ENCODE results near the gene EPHA8. TPM values are rescaled to one million over a fixed set of nuclear protein-coding genes. Genes with fewer than 3 reads are reported as not detected.

Gene EPHA8
- total RNA-seq, 1 donor from 2014 or later = 0.94 TPM

DNA sequence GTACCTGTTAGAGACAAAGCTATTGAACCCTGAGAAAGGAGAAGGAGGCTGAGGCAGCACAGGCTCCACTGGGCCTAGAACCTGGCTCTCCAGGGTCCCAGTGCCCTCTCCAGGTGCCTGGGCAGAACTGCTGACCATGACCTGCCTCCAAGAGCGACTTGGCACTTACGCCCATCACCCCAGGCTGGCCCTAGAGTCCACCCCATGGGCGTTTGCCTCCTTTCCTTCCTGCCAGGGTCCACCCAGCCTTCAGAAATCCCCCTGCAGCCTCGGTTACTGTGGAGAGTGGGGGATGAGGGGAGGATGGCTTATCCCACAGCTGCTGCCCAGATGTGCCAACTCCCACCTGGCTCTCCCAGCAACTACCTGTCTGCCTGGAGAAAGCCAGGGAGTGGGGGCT is 58.5 kb downstream of the EPHA8 start:
- DNase-seq = no peak

DNA sequence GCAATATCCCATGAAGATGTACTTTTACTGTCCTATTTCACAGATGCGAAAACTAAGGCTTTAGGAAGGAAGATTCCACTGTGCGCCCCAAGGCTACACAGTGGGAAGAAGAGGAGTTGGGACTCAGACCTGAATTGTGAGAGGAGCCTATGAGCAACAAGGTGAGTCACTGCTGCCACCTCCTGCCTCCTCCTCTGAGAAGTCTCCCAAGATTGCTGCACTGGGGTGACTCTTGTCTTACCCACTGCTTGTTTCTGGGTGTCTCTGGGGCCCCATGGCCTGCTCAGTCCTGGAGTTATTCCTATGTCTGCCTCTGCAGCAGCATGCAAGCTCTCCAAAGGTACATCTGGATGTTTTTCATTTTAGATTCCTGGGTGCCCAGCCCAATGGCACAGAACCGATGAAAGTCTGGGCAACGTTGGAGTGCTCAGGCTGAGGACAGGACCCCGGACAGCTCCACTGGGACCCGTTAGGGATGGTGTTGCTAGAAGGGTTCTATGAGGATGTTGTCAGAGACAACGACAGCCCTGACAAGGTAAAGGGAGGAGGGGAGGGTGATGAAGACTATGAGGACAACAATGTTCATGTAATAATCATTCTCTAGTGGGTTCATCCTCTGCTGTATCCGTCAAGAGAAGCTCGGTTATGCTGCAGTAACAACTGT is 62.1 kb downstream of the EPHA8 start:
- no peak for DNase-seq

DNA sequence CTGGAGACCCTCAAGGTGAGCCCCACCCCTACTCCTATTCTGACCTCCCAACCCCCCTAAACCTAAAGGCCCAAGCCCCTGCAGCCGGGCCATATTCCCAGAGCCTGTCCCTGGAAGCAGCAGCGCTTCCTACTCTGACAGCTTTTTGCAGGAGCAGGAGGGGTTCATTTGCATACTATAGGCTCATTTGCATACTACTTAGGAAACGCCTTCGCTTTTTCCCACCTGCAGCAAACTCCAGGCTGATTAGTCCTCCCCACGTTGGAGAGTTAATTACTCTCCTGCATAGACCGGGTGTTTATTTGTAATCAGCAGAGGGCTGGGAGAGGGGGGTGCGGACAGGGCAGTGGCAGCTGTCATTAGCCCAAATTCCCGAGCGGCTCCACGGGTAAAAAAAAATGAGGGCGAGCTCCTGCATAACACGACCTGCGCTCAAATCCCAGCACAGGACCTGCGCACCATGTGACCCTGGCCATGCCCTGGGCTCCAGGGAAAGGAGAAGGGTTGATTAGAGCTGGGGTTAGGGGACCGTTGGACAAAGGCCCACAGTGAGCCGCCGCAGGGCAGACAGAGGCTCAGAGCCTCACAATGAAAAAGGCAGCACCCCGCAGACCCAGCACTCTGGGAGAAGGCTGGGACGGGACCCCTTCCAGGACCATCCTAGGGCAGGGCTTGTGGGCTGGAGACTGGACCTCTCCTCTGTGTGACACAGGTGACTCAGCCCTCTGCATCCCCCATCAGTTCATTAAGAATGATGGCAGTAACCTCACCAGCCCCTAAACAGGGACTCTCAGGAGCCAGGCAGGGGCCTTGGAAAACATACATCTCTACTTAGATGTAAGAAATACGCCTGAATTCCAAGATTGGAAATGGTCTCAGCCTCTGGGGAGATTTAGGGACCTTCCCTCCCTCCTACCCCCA is 63.2 kb downstream of the EPHA8 start:
- no peak for DNase-seq

DNA sequence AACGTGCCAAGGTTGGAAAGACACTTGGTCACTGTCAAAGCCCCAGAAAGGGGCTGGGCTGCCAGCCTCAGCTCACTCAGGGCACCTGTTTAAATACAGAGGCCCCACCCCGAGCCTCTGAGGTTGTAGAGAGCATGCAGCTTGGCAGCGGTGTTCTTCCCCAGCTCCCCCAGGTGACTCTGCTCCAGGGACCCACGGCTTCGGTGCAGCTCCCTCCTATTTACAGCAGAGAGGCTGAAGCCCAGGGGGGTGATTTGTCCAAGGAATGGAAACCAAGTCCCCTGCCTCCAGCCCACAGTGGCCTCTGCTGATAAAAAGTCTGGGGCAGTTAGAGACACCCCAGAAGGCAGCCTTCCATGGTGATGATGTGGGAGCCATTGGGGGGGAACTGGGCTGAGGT is 64.0 kb downstream of the EPHA8 start:
- DNase-seq = no peak

DNA sequence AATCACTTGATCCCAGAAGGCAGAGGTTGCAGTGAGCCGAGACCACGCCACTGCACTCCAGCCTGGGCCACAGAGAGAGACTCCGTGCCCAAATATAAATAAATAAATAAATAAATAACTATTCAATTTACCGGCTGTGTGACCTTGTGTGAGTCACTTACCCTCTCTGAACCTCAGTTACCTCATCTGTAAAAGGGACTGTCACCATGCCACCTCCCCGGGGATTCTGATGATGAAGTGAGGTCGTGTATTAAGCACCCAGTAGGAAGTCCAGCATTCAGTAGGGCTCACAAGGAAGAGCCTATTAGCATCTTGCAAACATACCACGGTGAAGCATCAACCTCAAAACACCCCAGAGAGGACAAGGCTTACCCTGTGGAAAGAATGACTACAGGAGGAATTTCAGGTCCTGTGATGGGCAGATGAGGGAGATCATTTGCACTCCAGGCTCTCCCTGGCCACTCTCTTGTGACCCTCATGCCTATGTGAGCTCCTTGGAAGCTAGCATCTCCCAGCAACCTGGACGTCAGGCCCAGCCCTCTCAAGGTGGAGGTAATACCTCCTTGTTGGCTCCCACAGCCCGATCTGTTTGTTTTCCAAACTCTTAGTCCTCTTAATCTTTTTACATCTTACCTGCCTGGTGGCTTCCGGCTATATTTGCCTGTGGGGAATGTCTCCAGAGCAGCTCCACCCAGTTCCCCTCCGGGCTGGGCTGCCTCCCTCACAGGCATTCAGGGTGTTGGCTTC is 65.6 kb downstream of the EPHA8 start:
- DNase-seq = no peak

DNA sequence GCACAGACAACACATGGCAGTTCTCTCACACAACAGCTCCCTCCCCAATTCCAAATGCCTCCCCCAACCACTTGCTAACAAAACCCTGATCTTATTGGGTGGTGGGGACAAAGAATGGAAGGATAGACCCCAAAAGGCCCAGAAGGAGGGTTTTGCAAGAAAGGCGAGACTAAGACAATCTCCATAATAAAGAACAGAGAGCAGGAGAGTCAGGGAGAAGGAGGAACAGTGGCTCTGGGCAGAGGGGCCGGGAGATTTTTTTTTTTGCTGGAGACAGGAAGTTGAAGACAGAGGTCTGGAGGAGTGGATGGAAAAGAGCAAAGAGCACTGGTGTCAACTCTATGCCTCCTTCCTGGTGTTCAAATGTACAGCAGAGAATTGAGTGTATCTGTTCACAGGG is 66.6 kb downstream of the EPHA8 start:
- DNase-seq = no peak

DNA sequence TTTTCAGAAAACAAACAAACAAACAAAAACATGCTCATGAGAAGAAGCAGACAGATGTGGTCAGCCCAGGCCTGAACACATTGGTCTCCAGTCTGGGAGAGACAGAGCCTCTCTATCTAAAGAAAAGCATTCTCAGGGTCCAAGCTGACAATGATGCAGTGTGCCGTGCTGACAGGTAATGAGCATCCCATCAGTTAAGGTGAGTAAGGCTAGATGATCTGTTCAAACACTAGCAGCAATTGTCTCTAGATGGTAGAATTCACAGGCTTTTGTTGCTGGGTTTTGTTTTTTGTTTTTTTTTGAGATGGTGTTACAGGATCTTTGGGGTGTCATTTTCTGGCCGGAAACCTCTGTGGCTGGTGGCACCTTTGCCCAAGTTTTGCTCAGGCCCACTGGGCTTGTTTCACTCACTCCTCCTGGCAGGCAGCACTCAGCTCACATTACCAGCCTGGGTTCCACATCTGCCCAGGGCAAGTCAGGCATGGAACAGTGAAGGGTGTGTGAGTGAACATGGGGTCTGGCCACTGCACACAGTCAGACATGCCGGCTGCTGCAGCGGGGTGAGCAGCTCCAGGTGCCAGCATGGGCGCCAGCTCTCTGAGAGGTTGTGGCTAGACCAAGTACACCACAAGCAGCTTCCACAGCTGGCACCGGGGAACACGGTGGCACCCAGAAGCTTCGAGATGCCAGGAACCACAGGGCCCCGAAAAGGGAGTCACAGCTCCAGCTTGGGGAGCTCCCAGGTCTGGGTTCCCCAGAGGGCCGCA is 70.6 kb downstream of the EPHA8 start:
- DNase-seq = no peak

DNA sequence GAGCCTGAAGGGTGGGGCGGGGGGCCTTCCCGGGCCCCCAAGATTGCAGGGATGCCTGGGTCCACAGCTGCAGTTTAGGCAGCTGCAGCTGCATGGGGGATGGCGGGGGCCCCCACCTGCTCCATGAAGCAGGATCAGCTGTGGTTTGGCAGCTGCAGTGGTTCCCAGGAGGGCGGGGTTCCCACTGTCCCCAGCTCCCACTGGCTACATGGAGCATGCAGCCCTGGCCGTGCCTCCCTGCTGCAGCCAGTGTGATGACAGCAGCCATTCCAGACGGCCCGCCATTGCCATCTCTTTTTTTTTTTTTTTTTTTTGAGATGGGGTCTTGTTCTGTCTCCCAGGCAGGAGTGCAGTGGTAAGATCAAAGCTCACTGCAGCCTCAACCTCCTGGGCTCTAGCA is 72.1 kb downstream of the EPHA8 start:
- DNase-seq = no peak

DNA sequence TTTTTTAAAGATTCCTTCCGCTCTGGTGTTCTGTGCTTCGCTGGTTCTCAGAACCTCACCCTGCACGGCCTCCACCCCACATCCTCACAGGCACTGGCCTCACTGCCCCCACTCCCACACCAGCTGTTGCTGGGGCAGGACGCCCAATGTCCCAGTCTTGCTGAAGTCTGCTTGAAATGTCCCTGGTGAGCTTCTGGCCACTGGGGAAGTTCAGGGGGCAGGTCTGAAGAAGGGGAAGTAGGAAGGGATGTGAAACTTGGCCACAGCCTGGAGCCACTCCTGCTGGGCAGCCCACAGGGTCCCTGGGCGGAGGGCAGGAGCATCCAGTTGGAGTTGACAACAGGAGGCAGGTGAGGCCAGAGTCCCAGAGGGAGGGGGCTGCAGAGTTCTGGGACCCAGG is 73.1 kb downstream of the EPHA8 start, which contains the start of gene C1QA:
C1QA (plus strand) TSS at position 276 of the 400 bp plus-strand sequence. CDS start 989 bp downstream, outside the sequence.
- DNase-seq = no peak

DNA sequence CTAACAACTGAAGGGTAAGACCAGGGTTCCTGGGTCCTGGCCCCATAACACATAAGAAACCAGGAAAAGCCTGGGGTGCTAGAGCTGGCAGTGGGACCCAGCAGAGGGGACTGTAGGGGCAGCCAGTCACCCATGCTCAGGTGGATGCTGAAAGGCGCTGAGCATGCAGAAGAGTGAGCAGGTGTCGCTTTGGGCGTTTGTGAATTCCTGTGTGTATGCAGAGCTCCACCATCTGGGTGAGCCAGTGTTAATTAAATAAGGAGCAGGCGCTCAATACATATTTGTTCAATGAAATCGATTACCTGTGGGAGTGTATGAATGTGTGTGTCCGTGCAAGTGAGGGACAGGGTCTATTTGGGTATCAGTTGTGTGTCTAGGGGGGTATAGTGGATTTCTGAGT is 73.6 kb downstream of the EPHA8 start:
- DNase-seq = no peak

DNA sequence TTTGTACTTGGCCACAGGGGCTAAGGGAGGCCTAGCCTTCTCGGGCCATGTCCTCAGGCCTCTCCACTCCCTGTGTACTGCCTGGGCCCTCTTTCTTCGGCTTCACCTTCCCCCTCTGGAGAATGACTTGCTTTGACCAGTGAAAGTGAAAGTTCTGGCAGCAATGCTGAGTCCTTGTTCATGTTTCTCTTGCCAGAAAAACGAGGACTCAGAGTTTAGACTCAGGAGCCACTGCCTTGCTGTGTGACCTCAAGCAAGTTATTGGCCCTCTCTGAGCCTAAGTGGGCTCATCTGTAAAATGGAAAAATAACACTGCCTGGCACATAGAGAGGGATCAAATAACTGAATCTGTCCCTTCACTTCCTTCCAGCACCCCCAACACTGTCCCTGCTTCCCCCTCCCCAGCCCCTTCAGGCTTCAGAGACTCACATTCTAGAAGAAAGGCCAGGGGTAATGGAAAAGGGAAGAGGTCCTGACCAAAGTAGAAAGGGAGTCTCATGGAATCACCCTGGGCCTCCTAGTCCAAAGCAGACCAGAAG is 74.7 kb downstream of the EPHA8 start:
- DNase-seq = no peak

DNA sequence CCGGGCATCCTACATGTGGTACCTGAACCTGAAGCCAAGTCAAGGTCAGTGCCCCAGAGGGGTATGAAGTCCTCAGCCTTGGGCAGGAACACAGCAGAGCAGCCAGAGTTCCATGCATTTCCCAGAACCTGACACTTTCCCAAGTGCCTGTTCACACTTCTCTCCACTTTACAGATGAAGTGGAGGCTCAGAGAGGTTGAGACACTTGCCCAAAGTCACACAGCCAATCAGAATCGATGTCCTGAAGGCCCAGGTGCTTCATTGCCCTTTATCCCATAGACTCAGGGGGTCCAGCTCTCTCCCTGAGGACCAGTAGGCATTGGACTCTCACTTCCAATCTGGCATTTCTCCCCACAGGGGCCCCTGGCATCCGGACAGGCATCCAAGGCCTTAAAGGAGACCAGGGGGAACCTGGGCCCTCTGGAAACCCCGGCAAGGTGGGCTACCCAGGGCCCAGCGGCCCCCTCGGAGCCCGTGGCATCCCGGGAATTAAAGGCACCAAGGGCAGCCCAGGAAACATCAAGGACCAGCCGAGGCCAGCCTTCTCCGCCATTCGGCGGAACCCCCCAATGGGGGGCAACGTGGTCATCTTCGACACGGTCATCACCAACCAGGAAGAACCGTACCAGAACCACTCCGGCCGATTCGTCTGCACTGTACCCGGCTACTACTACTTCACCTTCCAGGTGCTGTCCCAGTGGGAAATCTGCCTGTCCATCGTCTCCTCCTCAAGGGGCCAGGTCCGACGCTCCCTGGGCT is 75.4 kb downstream of the EPHA8 start:
- DNase-seq = no peak

DNA sequence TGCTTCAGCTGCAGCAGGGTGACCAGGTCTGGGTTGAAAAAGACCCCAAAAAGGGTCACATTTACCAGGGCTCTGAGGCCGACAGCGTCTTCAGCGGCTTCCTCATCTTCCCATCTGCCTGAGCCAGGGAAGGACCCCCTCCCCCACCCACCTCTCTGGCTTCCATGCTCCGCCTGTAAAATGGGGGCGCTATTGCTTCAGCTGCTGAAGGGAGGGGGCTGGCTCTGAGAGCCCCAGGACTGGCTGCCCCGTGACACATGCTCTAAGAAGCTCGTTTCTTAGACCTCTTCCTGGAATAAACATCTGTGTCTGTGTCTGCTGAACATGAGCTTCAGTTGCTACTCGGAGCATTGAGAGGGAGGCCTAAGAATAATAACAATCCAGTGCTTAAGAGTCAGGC is 76.0 kb downstream of the EPHA8 start:
- no peak for DNase-seq

DNA sequence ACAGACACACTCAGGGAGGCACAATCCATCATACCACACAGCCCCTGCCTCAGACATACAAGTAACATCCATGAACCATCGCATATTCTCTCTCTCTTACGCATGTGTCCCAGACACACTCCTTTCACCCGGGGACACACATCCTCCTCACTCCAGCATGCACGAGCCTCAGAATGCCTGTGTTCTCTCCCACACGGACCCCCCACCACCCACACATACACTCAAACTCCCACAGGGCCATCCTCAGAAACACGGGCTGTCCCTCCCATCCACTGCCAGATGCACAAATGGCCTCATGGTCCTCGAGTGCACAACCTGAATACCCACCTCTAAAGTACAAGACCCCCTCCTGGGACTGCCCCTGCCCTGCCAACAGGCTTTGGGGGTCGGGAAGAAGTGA is 78.0 kb downstream of the EPHA8 start:
- DNase-seq = no peak

DNA sequence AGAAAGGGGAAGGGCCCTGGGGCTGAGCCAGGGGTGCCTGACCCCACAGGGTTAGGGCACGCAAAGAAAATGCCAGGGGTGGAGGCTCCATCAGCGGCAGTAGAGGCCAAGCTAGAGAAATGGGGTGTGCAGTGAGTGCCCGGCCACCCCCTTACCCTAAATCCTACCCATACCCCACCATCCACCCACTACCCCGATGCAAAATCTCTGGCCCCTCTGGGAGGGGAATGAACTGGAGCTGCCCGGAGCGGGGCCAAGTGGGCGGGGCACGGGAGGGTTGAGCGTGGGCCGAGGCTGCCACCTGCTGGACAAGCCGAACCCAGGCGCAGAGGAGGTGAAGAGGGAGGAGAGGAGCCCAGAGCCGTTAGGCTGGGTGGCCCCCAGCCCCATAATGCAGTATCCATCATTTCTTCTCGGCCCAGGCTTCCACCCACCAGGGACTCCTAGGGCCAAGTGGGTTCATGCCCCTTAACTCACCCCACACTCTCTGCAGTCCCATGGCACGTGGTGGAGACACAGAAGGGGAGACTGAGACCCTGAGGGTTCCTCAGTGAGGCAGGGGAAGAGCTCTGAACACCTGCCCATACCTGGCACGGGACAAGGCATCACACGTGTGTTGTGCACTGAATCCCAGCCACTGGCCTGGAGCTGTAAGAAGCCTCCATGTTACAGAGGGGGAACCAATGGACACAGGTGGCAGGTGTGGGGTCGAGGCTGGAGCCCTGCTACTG is 78.8 kb downstream of the EPHA8 start:
- DNase-seq = peak; percentile 34

DNA sequence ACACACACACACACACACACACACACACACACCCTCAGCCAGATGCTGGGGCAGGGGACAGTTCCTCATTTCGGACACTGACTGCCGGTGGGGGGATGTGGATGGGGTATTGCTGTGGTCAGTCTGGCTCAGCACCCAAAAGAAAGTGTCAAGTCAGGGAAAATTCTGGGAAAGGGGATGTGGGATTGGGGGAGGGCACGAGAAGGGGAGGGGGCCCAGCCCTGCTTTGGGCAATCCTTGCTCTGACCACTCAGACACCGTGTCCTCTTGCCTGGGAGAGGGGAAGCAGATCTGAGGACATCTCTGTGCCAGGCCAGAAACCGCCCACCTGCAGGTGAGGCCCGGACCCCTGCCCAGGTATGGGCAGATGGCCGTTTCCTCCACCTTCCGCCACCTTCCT is 80.1 kb downstream of the EPHA8 start, which contains the start of gene C1QC:
C1QC (plus strand) TSS at position 253 of the 400 bp plus-strand sequence. CDS start 391 bp downstream, outside the sequence.
- no peak for DNase-seq

DNA sequence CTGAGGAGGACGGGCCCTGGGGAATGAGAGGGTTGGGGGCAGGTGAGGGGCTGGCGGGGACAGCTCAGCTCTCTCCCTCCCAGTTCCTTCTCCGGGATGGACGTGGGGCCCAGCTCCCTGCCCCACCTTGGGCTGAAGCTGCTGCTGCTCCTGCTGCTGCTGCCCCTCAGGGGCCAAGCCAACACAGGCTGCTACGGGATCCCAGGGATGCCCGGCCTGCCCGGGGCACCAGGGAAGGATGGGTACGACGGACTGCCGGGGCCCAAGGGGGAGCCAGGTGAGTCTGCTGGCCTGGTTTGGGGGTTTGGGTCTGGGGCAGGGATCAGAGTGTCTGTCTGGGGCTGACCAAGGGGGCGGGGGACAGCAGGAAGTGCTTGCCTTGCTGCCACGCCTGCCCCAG is 80.6 kb downstream of the EPHA8 start:
- DNase-seq = no peak

DNA sequence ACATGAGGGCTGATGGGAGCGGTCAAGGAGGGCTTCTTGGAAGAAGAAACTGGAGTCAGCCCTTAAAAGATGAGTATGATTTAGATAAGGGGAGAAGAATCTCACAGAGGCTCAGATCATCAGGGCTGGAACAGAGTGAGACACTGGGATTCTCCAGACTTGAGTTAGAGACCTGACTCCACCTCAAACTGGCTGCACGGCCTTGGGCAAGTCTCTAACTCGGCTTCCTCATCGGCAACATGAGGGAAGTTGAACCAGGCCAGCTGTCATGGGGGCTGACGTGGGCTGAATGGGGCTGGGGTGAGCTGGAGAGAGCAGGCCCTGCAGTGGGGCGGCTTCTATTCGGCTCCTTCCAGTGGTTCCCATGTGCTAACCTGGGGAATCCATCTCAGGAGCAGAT is 82.6 kb downstream of the EPHA8 start:
- DNase-seq = no peak

DNA sequence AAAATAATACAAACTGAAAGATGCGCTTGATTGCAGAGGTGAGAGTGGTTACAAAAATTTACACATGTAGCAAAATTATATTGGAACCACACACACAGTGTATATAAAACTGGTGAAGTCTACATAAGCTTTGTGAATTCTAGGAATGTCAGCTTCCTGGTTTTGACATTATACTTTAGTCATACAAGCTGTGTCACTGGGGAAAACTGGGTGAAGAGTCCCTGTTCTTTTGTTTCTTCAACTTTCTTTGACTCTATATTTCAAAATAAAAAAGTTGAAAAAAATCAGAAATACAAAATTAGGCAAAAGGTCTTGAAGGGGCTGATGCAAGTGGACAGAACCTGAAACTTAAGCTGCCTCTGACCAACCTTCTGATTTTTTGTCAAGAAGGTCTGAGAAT is 83.1 kb downstream of the EPHA8 start:
- no peak for DNase-seq

DNA sequence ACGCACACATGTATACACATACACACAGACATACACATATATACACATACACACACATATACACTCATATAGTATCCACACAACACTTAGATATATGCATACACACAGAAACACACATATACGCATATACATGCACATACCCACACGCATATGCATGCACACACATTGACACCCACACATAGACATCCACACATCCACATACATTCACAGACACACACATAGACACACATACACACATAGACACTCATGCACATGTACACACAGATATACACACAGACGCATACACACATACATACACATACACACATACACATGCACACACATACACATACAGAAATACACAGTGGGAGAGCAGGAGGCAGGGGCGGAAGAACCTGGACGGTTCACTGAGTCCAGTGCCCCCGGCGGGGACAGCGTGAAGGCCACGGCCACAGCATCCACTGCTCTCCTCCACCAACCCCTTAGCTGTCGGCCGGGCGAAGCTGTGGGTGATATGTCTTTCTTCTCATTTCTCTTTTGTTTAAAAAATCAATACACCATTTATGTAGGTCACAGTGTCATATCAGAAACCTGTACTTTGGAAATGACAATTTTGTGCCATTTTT is 86.9 kb downstream of the EPHA8 start:
- DNase-seq = no peak

All from occipital lobe (tissue), 2 donors.